Measurements from ENCODE around the gene EXOSC10. TPM values are rescaled to one million over a fixed set of nuclear protein-coding genes. Genes with fewer than 3 reads are reported as not detected.
"Not testable (repeated sequence)": the region's sequence is repeated elsewhere in the genome, so short reads cannot be mapped to it uniquely, and the experiment has no call there.

EXOSC10 gene
- total RNA-seq, 1 donor from 2014 or later = 47.7 TPM

DNA sequence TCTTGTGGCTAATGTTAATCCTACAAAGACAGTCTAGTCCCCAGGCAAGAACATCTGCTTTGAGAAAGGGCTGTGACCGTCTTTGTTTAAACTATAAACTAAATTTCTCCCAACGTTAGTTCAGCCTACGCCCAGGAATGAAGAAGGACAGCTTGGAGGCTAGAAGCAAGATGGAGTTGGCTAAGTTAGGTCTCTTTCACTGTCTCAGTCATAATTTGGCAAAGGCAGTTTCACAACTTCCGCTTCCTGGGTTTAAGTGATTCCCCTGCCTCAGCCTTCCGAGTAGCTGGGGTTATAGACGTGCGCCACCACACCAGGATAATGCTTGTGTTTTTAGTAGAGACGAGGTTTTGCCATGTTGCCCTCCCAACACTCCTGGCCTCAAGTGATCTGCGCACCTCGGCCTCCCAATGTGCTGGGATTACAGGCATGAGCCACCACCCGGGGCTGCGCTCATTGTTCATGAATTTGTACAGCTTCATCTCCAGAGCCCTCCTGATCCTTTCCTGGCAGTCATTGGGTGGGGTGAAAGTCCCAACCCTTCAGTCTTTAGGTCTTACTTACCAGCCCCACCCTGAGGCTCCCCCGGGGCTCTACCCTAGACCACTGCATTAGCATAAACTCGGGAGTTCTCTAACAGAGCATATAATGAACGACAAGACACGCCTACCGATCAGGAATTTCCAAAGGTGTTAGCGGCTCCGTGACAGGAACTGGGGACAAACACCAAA is 47.7 kb downstream of the EXOSC10 start:
- intact Hi-C loops (cut with DNase I) = no loop called here

GRCh38 chr1:11051121-11051520 is 48.5 kb downstream of the EXOSC10 start:
- H3K27ac ChIP-seq; intact Hi-C loops (cut with DNase I); H3K4me3 ChIP-seq; ATAC-seq; DNase-seq; H3K27me3 ChIP-seq (ENCODE audit: low read depth); H3K9me3 ChIP-seq; H3K4me1 ChIP-seq: not testable (repeated sequence)
- H3K36me3 ChIP-seq = peaks cover 16% of the 10 kb centered on the region

More for the DNA sequence above, 47.7 kb downstream of the EXOSC10 start:
- Histone ChIP-seq H3K36me3 (peaks cover 24% of the 10 kb centered on the region), H3K9me3 (no peaks in the 10 kb centered on the region), H3K27me3 (ENCODE audit: low read depth) (no peaks in the 10 kb centered on the region), H3K4me1 (no peaks in the 10 kb centered on the region), H3K4me3 (no peak overlapping the region), H3K27ac (no peak overlapping the region)
- DNase-seq (peak; percentile 18), ATAC-seq (no peak)
- TF ChIP-seq, protein P1, sequence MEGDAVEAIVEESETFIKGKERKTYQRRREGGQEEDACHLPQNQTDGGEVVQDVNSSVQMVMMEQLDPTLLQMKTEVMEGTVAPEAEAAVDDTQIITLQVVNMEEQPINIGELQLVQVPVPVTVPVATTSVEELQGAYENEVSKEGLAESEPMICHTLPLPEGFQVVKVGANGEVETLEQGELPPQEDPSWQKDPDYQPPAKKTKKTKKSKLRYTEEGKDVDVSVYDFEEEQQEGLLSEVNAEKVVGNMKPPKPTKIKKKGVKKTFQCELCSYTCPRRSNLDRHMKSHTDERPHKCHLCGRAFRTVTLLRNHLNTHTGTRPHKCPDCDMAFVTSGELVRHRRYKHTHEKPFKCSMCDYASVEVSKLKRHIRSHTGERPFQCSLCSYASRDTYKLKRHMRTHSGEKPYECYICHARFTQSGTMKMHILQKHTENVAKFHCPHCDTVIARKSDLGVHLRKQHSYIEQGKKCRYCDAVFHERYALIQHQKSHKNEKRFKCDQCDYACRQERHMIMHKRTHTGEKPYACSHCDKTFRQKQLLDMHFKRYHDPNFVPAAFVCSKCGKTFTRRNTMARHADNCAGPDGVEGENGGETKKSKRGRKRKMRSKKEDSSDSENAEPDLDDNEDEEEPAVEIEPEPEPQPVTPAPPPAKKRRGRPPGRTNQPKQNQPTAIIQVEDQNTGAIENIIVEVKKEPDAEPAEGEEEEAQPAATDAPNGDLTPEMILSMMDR (IDR thresholded peaks at IDR 0.05) = no peak

DNA sequence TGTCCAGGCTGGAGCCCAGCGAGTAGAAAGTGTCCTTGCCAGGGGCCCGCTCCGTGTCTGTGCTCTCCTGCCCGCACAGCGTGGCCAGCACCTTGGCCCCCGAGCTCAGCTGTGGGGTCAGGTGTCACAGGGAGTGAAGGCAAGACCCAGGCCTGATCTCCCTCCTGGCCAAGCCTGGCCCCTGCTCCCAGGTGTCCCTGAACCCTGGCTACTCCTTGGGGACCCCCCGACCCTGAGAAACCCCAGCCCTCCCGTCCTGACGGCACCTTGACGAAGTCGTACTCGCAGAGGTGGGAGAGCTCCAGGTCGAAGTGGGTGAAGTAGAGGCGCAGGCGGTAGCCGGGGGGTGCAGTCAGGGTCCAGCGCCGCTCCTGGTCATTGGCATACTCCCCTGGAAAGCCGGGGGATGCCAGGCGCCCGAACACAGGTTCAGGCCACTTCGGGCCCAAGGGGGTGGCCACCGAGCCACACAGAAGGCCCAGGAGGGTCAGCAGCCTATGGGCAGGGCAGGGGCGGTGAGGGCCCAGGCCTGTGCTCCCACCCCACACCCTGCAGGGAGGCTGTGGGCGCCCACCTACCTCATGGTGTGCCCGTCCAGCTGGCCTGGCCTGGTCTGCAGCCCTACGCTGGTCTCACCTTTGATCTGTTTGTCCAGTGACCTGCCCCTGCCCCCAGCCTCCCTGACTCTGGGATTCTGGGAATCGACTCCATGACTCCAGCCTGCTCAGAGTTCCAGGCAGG is 52.9 kb downstream of the EXOSC10 start, which contains the start of gene MASP2:
TSS of gene MASP2 (minus strand) at position 615 of the 741 bp plus-strand sequence. CDS start at position 583, 32 bp downstream.
- Histone ChIP-seq H3K9me3 (no peaks in the 10 kb centered on the region), H3K4me1 (no peaks in the 10 kb centered on the region), H3K27me3 (ENCODE audit: low read depth) (no peaks in the 10 kb centered on the region), H3K4me3 (no peak within 1 kb of the TSS), H3K27ac (no peak within 1 kb of the TSS), H3K36me3 (no peaks in the 10 kb centered on the region)
- intact Hi-C loops (cut with DNase I) = no loop called here
- TF ChIP-seq, protein P1 (IDR thresholded peaks at IDR 0.05) = no peak
- peak; percentile 18 to 24 for ATAC-seq
- peak; percentile 42 for DNase-seq

GRCh38 chr1:11046270-11046566 is 53.5 kb downstream of the EXOSC10 start:
- no peak overlapping the region for H3K4me3 ChIP-seq
- H3K27ac ChIP-seq = no peak overlapping the region
- intact Hi-C loops (cut with DNase I) = no loop called here
- H3K4me1 ChIP-seq = no peaks in the 10 kb centered on the region
- ATAC-seq (no peak), DNase-seq (no peak)
- H3K9me3 ChIP-seq = no peaks in the 10 kb centered on the region
- TF ChIP-seq, protein P1 (IDR thresholded peaks at IDR 0.05) = no peak
- no peaks in the 10 kb centered on the region for H3K36me3 ChIP-seq
- no peaks in the 10 kb centered on the region for H3K27me3 ChIP-seq (ENCODE audit: low read depth)

DNA sequence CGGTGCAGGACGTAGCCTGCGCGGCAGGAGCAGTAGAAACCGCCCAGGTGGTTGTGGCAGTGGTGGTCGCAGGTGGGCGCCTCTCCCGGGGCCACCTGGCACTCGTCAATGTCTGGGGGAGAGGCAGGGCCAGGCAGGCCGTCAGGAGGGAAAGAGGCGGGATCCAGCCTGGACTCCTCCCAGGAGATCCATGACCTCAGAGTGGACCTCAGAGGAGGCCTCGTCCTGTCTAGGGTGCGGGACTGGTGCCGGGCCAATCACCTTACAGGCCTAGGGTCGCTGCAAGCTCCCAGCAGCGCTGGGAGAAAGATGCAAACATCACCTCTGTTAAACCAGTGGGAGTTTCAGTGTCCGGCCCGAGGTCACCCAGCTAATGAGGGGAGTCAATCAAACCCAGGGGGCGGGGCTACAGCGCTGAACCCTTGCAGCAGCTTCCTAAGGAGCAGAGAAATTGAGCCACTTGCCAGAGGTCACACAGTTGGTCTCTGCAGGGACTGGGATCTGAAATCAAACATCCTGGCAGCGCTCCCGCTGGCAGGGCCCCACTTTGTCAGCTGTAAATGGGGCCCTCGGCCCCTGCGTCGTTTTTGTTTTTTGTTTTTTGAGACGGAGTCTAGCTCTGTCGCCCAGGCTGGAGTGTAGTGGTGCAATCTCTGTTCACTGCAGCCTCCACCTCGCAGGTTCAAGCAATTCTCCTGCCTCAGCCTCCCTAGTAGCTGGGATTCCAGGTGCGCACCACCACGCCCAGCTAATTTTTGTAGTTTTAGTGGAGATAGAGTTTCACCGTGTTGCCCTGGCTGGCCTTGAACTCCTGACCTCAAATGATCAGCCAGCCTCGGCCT is 54.0 kb downstream of the EXOSC10 start:
- TF ChIP-seq, protein P1 (IDR thresholded peaks at IDR 0.05) = no peak
- peak; percentile 32 for DNase-seq

More for the DNA sequence above, 54.0 kb downstream of the EXOSC10 start:
- no peak overlapping the region for H3K4me3 ChIP-seq
- no peaks in the 10 kb centered on the region for H3K27me3 ChIP-seq (ENCODE audit: low read depth)
- ATAC-seq = peak in 1 of 2 donors; percentile 11
- intact Hi-C loops (cut with DNase I) = no loop called here
- H3K9me3 ChIP-seq = no peaks in the 10 kb centered on the region
- no peaks in the 10 kb centered on the region for H3K36me3 ChIP-seq
- H3K4me1 ChIP-seq = no peaks in the 10 kb centered on the region
- no peak overlapping the region for H3K27ac ChIP-seq

Data from lower lobe of right lung (tissue), 2 donors.